HepG2 (cell line): Measurements from ENCODE around the gene HRC. TPM values are rescaled to one million over a fixed set of nuclear protein-coding genes. Genes with fewer than 3 reads are reported as not detected.

Experiments used
- NFYB ChIP-seq: sonication (generic); formaldehyde crosslinking; IDR thresholded peaks from 2 replicates; pipeline ENCODE4 v1.4.0; 2020; ENCODE audit warnings: missing genetic modification reagents
- NR2C2 ChIP-seq: sonication (generic); formaldehyde crosslinking; IDR thresholded peaks from 2 replicates; pipeline ENCODE4 v1.4.0; 2020; ENCODE audit warnings: missing genetic modification reagents, mild to moderate bottlenecking, moderate library complexity, borderline replicate concordance
- RAD51 ChIP-seq: fragments of 450-650 bp; IDR thresholded peaks from 2 replicates; pipeline ENCODE4 v1.6.1; 2016; ENCODE audit warnings: borderline replicate concordance
- RXRB ChIP-seq: IDR thresholded peaks from 2 replicates; pipeline ENCODE4 v1.6.1; 2016; ENCODE audit warnings: borderline replicate concordance, missing genetic modification reagents, missing compliant biosample characterization
- SCMH1 ChIP-seq: sonication (generic); formaldehyde crosslinking; IDR thresholded peaks from 2 replicates; pipeline ENCODE4 v1.9.0; 2021; ENCODE audit warnings: missing genetic modification reagents, mild to moderate bottlenecking, borderline replicate concordance
- XRCC5 ChIP-seq: fragments of 200-400 bp; formaldehyde crosslinking; optimal IDR thresholded peaks from 2 replicates; pipeline ENCODE3; 2017; ENCODE audit warnings: mild to moderate bottlenecking, low read length
- ZFAT ChIP-seq: sonication (generic); formaldehyde crosslinking; conservative IDR thresholded peaks from 2 replicates; pipeline ENCODE4 v1.8.1; 2023; ENCODE audit warnings: missing genetic modification reagents, inconsistent platforms
- ZFX ChIP-seq: sonication (generic); formaldehyde crosslinking; IDR thresholded peaks from 2 replicates; pipeline ENCODE4 v1.4.0; 2020; ENCODE audit warnings: mild to moderate bottlenecking, low read depth, missing genetic modification reagents, moderate library complexity
- ZNF264 ChIP-seq: sonication (generic); formaldehyde crosslinking; IDR thresholded peaks from 2 replicates; pipeline ENCODE4 v1.4.0; 2020; ENCODE audit warnings: missing genetic modification reagents
- ZNF615 ChIP-seq: sonication (generic); formaldehyde crosslinking; IDR thresholded peaks from 2 replicates; pipeline ENCODE4 v1.5.0; 2020; ENCODE audit warnings: mild to moderate bottlenecking, missing genetic modification reagents, borderline replicate concordance
- ZNF891 ChIP-seq: sonication (generic); formaldehyde crosslinking; IDR thresholded peaks from 2 replicates; pipeline ENCODE4 v1.5.0; 2020; ENCODE audit warnings: mild to moderate bottlenecking, missing genetic modification reagents
- polyA plus RNA-seq, 8 experiments: library from polyadenylated mRNA; depleted of rRNA in 3 of 8; stranded (reverse) in 7 of 8; unstranded in 1 of 8; fragments of >200 nt; fragmentation: Illumina TruSeq in 4 of 8; extraction: Trizol in 4 of 8; gene quantifications; 2 replicates each; pipeline versions ENCODE4 v1.2.1 to v1.2.3, GENCODE V29; 2011 to 2016; ENCODE audit warnings: low read depth in 4 of 8, missing spikeins in 1 of 8, mixed read lengths in 1 of 8; ENCODE audit not compliant: insufficient read depth in 1 of 8
- total RNA-seq, 5 experiments: library from RNA; depleted of rRNA; stranded (reverse); fragments of >200 nt; fragmentation: Illumina TruSeq; extraction: Trizol; gene quantifications; 2 replicates each; pipeline ENCODE4 v1.2.3, GENCODE V29; 2016; ENCODE audit warnings: low read depth in 1 of 5
- TF ChIP-seq, protein P1 (sequence below): sonication (generic); formaldehyde crosslinking; IDR thresholded peaks from 2 replicates; pipeline ENCODE4 v1.4.0; 2020; ENCODE audit warnings: missing genetic modification reagents, borderline replicate concordance
- TF ChIP-seq, protein P2 (sequence below): sonication (generic); formaldehyde crosslinking; IDR thresholded peaks from 2 replicates; pipeline ENCODE4 v1.4.0; 2020; ENCODE audit warnings: missing genetic modification reagents, borderline replicate concordance
- TF ChIP-seq, protein P3 (sequence below): sonication (generic); formaldehyde crosslinking; IDR thresholded peaks from 2 replicates; pipeline ENCODE4 v1.5.1; 2020; ENCODE audit warnings: mild to moderate bottlenecking, moderate library complexity, missing genetic modification reagents
- TF ChIP-seq, protein P4 (sequence below): sonication (generic); formaldehyde crosslinking; IDR thresholded peaks from 2 replicates; pipeline ENCODE4 v1.5.0; 2020; ENCODE audit warnings: mild to moderate bottlenecking, missing genetic modification reagents

Gene HRC
- total and polyA plus RNA-seq, 2 of the 13 experiments (the other 11 are each of a cell fraction or from before 2014, with no cell fraction given) = 3.6 to 15.4 TPM

DNA sequence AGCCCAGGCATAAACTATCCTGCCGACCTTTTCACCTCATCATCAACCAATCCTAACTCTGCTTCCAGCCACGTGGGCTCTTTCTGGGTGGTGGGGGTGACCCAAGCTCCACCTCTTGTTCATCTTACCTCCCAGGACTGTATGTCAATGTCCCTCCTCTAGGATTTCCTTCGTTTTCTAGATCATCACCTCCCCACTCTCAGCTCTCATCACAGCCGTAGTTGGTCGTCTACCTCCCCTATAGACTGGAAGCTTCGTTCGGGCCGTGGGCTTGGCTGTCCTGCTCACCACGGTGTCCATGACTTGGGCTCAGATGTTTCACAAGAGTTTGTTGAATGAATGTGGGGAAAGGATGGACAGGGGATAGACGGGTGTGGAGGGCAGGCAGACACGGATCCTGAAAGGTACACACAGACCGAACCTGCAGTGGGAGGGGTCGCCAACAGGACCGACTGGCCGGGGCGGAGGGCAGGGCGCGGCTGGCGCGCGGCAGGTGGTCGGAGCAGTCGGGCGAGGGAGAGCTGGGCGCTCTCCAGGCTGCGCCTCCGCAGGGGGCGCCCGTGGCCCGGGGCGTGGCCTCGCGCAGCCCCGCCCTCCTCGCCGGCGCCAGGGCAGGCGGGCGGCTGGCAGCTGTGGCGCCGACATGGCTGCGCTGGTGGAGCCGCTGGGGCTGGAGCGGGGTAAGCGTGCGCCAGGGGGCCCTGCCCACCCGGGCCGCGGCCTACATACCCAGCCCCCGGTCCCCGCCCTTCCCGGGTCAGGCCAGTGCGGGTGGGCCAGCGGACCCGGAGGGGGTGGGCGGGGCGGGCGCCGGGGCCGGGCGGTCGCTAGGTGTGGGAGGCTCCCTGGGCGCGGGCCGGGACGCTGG is 41.2 kb downstream of the HRC start, which contains the start of gene LIN7B (continued):
- TF ChIP-seq, protein P1, sequence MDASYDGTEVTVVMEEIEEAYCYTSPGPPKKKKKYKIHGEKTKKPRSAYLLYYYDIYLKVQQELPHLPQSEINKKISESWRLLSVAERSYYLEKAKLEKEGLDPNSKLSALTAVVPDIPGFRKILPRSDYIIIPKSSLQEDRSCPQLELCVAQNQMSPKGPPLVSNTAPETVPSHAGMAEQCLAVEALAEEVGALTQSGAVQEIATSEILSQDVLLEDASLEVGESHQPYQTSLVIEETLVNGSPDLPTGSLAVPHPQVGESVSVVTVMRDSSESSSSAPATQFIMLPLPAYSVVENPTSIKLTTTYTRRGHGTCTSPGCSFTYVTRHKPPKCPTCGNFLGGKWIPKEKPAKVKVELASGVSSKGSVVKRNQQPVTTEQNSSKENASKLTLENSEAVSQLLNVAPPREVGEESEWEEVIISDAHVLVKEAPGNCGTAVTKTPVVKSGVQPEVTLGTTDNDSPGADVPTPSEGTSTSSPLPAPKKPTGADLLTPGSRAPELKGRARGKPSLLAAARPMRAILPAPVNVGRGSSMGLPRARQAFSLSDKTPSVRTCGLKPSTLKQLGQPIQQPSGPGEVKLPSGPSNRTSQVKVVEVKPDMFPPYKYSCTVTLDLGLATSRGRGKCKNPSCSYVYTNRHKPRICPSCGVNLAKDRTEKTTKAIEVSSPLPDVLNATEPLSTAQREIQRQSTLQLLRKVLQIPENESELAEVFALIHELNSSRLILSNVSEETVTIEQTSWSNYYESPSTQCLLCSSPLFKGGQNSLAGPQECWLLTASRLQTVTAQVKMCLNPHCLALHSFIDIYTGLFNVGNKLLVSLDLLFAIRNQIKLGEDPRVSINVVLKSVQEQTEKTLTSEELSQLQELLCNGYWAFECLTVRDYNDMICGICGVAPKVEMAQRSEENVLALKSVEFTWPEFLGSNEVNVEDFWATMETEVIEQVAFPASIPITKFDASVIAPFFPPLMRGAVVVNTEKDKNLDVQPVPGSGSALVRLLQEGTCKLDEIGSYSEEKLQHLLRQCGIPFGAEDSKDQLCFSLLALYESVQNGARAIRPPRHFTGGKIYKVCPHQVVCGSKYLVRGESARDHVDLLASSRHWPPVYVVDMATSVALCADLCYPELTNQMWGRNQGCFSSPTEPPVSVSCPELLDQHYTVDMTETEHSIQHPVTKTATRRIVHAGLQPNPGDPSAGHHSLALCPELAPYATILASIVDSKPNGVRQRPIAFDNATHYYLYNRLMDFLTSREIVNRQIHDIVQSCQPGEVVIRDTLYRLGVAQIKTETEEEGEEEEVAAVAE (CRISPR knock-in tag) = peak; percentile 65; the same call in 1 of the 2 replicates
- TF ChIP-seq ZFAT (CRISPR knock-in tag) = no peak
- TF ChIP-seq RXRB (CRISPR knock-in tag) = 0 out of 2 replicates have a peak, but pooled peaks have one; percentile 18
- TF ChIP-seq ZFX (CRISPR knock-in tag) = peak; percentile 71
- TF ChIP-seq XRCC5 = no peak
- TF ChIP-seq NR2C2 (CRISPR knock-in tag) = peak; percentile 77
- peak; percentile 51; the same call in 1 of the 2 replicates for TF ChIP-seq RAD51
- peak; percentile 48; the same call in 1 of the 2 replicates for TF ChIP-seq ZNF891
- no peak for TF ChIP-seq SCMH1 (CRISPR knock-in tag)
- TF ChIP-seq, protein P2, sequence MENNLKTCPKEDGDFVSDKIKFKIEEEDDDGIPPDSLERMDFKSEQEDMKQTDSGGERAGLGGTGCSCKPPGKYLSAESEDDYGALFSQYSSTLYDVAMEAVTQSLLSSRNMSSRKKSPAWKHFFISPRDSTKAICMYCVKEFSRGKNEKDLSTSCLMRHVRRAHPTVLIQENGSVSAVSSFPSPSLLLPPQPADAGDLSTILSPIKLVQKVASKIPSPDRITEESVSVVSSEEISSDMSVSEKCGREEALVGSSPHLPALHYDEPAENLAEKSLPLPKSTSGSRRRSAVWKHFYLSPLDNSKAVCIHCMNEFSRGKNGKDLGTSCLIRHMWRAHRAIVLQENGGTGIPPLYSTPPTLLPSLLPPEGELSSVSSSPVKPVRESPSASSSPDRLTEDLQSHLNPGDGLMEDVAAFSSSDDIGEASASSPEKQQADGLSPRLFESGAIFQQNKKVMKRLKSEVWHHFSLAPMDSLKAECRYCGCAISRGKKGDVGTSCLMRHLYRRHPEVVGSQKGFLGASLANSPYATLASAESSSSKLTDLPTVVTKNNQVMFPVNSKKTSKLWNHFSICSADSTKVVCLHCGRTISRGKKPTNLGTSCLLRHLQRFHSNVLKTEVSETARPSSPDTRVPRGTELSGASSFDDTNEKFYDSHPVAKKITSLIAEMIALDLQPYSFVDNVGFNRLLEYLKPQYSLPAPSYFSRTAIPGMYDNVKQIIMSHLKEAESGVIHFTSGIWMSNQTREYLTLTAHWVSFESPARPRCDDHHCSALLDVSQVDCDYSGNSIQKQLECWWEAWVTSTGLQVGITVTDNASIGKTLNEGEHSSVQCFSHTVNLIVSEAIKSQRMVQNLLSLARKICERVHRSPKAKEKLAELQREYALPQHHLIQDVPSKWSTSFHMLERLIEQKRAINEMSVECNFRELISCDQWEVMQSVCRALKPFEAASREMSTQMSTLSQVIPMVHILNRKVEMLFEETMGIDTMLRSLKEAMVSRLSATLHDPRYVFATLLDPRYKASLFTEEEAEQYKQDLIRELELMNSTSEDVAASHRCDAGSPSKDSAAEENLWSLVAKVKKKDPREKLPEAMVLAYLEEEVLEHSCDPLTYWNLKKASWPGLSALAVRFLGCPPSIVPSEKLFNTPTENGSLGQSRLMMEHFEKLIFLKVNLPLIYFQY = no peak
- TF ChIP-seq, protein P3, sequence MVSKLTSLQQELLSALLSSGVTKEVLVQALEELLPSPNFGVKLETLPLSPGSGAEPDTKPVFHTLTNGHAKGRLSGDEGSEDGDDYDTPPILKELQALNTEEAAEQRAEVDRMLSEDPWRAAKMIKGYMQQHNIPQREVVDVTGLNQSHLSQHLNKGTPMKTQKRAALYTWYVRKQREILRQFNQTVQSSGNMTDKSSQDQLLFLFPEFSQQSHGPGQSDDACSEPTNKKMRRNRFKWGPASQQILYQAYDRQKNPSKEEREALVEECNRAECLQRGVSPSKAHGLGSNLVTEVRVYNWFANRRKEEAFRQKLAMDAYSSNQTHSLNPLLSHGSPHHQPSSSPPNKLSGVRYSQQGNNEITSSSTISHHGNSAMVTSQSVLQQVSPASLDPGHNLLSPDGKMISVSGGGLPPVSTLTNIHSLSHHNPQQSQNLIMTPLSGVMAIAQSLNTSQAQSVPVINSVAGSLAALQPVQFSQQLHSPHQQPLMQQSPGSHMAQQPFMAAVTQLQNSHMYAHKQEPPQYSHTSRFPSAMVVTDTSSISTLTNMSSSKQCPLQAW = peak; percentile 86
- TF ChIP-seq ZNF615 = no peak
- TF ChIP-seq NFYB (CRISPR knock-in tag) = peak; percentile 65
- TF ChIP-seq, protein P4, sequence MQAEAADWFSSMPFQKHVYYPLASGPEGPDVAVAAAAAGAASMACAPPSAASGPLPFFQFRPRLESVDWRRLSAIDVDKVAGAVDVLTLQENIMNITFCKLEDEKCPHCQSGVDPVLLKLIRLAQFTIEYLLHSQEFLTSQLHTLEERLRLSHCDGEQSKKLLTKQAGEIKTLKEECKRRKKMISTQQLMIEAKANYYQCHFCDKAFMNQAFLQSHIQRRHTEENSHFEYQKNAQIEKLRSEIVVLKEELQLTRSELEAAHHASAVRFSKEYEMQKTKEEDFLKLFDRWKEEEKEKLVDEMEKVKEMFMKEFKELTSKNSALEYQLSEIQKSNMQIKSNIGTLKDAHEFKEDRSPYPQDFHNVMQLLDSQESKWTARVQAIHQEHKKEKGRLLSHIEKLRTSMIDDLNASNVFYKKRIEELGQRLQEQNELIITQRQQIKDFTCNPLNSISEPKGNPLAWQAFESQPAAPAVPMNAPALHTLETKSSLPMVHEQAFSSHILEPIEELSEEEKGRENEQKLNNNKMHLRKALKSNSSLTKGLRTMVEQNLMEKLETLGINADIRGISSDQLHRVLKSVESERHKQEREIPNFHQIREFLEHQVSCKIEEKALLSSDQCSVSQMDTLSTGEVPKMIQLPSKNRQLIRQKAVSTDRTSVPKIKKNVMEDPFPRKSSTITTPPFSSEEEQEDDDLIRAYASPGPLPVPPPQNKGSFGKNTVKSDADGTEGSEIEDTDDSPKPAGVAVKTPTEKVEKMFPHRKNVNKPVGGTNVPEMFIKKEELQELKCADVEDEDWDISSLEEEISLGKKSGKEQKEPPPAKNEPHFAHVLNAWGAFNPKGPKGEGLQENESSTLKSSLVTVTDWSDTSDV = 0 out of 2 replicates have a peak, but pooled peaks have one; percentile 36
- TF ChIP-seq ZNF264 (CRISPR knock-in tag) = no peak
